Lung (tissue), 12 donors: ENCODE measurements around the gene MRGPRE. TPM values are rescaled to one million over a fixed set of nuclear protein-coding genes. Genes with fewer than 3 reads are reported as not detected.

Experiments used
- ATAC-seq: fragments of 200-7000 bp; cut with Tn5 transposase; one replicate; pipeline ENCODE4 v1.9.1; 2020; ENCODE audit warnings: moderate number of reproducible peaks; ENCODE audit not compliant: insufficient read depth, low FRiP score
- DNase-seq, 3 donors: peaks; one replicate each; pipeline ENCODE4 v3.0.0-alpha.2; 2013 to 2017
- H3K27ac ChIP-seq, 2 donors: one replicate each; pipeline ENCODE4 v1.5.1; 2013; ENCODE audit warnings: mild to moderate bottlenecking in 2 of 2, moderate library complexity in 2 of 2, control low read depth in 1 of 2, inconsistent platforms in 1 of 2, low read depth in 1 of 2, low read length in 1 of 2
- H3K27me3 ChIP-seq, 3 donors: one replicate each; pipeline ENCODE4 v1.5.1; 2013; ENCODE audit warnings: low read length in 2 of 3; ENCODE audit not compliant: control insufficient read depth in 3 of 3, insufficient read depth in 3 of 3
- H3K36me3 ChIP-seq, 4 donors: one replicate each; pipeline ENCODE4 v1.5.1; 2013; ENCODE audit warnings: low read length in 4 of 4, mild to moderate bottlenecking in 1 of 4, moderate library complexity in 1 of 4; ENCODE audit not compliant: control insufficient read depth in 4 of 4, insufficient read depth in 4 of 4
- H3K4me1 ChIP-seq, 5 donors: one replicate each; pipeline ENCODE4 v1.5.1; 2013; ENCODE audit warnings: low read length in 5 of 5, mild to moderate bottlenecking in 2 of 5, moderate library complexity in 1 of 5; ENCODE audit not compliant: control insufficient read depth in 5 of 5, insufficient read depth in 5 of 5
- H3K4me3 ChIP-seq: one replicate; pipeline ENCODE4 v1.5.1; 2013; ENCODE audit warnings: mild to moderate bottlenecking, control low read depth, moderate library complexity
- H3K9ac ChIP-seq, 2 donors: one replicate each; pipeline ENCODE4 v1.5.1; 2013; ENCODE audit warnings: low read length in 2 of 2, control low read depth in 1 of 2; ENCODE audit not compliant: insufficient read depth in 1 of 2
- H3K9me3 ChIP-seq, 4 donors: one replicate each; pipeline ENCODE4 v1.5.1; 2013; ENCODE audit warnings: low read length in 3 of 4, mild to moderate bottlenecking in 1 of 4, moderate library complexity in 1 of 4; ENCODE audit not compliant: control insufficient read depth in 4 of 4, insufficient read depth in 3 of 4
- WGBS, 2 donors: extraction: QIAGEN DNeasy Blood & Tissue Kit; methylation state at CpG; one replicate each; pipeline ENCODE4 v1.1.7; 2013; 5-methylcytosine and 5-hydroxymethylcytosine counted together
- polyA plus RNA-seq, 2 donors: library from polyadenylated mRNA; stranded (reverse); fragments of 200-250 nt; gene quantifications; one replicate each; pipeline ENCODE4 v1.2.1, GENCODE V29; 2013
- total RNA-seq, 2 donors: library from RNA; depleted of rRNA in 1 of 2; stranded (reverse); fragments of >200 nt in 1 of 2; gene quantifications; one replicate each; pipeline ENCODE4 v1.2.1, GENCODE V29; 2014 to 2021
- TF ChIP-seq, protein P1 (sequence below): IDR thresholded peaks from 2 replicates; pipeline ENCODE4 v1.5.1; 2012; ENCODE audit warnings: mild to moderate bottlenecking; ENCODE audit errors: control extremely low read depth, extremely low read depth
- donor health status: control.
- donor health status: control.
- donor health status: Bipolar disorder and iron deficiency.
- donor health status: healthy.
- donor health status: DM: yes; HTN: yes; CAD: no.

MRGPRE gene
- total and polyA plus RNA-seq, 4 donors, result 0.03 to 0.18 (median 0.16) TPM; not detected in 1

DNA sequence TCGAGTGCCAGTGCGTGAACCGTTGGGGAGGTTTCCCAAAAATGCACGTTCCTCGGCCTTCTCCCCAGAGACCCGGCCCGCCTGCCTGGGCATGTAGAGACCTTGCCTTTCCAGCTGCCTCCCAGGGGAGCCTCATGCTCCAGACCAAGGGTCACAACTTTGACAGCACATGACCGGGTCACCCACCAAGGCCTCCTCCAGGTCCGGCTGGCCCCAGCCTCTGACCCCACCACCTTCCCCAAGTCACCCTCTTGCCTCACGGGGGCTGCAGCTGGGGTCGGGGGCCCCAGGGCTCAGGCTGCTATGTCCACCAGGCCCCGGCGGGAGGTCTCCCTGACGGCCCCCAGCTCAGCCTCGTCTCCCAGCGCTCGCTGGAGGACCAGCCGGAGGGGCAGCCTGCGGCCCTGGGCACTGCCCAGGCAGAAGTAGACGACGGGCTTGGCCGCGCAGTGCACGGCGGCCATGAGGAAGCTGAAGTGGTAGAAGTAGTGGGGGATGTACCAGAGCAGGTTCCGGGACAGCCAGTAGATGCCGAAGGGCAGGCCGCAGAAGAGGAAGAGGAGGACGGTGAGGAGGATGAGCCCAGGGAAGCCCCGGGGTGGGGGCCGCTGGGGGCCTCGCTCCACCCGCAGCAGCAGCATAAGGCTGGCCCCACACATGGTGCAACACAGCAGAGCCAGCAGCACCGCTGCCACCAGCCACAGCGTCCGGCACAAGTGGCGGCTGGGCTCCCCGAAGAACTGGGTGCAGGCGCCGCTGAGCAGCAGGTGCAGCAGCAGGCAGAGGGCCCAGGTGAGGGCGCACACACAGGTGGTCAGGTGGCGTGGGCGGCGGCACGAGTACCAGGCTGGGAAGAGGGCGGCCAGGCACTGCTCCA lies 4.4 kb downstream of the MRGPRE start:
- no peak overlapping the region for H3K4me3 ChIP-seq
- no peaks in the 10 kb centered on the region for H3K4me1 ChIP-seq
- DNase-seq, result no peak
- H3K36me3 ChIP-seq, result no peaks in the 10 kb centered on the region
- no peak overlapping the region for H3K27ac ChIP-seq
- ATAC-seq, result no peak
- TF ChIP-seq, protein P1, sequence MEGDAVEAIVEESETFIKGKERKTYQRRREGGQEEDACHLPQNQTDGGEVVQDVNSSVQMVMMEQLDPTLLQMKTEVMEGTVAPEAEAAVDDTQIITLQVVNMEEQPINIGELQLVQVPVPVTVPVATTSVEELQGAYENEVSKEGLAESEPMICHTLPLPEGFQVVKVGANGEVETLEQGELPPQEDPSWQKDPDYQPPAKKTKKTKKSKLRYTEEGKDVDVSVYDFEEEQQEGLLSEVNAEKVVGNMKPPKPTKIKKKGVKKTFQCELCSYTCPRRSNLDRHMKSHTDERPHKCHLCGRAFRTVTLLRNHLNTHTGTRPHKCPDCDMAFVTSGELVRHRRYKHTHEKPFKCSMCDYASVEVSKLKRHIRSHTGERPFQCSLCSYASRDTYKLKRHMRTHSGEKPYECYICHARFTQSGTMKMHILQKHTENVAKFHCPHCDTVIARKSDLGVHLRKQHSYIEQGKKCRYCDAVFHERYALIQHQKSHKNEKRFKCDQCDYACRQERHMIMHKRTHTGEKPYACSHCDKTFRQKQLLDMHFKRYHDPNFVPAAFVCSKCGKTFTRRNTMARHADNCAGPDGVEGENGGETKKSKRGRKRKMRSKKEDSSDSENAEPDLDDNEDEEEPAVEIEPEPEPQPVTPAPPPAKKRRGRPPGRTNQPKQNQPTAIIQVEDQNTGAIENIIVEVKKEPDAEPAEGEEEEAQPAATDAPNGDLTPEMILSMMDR, result no peak
- WGBS, 2 donors, result 84 to 89% methylated on average over 42 to 46 of the region's 46 CpGs
- H3K27me3 ChIP-seq, result peaks cover 0 to 4% (median 0%) of the 10 kb centered on the region in 3 donors
- no peaks in the 10 kb centered on the region for H3K9me3 ChIP-seq
- no peak overlapping the region for H3K9ac ChIP-seq

DNA sequence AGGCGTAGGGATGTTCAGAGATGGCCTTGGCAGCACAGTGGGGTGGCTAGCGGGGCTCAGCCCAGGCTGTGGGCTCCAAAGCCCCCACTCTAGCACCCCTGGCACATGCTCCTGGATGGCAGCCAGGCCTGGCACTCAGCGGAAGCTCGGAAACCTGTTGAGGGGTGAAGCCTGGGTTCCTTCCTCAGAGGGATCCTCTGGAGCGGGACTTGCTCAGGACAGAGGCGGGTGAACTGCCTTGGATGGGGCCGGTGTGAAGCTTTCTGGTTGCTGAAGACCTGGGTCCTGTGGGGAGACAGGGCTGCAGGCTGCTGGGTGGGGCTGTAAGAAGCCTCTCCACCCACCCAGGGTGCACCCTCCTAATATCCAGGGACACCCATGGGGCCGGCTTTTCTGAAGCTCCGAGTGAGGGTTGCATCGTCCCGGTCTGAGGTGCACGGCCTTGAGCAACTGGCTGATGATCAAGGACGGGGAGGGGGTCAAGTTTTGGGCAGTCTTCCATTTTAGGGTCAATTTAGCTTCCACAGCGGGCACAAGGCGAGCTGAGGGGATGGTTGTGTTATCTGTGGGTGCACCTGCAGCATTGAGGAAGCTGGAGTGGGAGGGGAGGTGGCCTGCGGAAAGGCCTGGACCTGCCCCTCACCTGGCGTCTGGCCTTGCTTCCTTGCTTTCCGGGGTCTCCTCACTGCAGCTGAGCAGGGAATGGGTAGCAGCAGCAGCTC lies 5.2 kb downstream of the MRGPRE start:
- no peaks in the 10 kb centered on the region for H3K9me3 ChIP-seq
- DNase-seq, result no peak
- WGBS, 2 donors, result 88 to 91% methylated on average over 18 of the region's 18 CpGs
- H3K9ac ChIP-seq, result no peak overlapping the region
- no peak for ATAC-seq
- TF ChIP-seq, protein P1, result no peak
- no peaks in the 10 kb centered on the region for H3K4me1 ChIP-seq
- no peak overlapping the region for H3K27ac ChIP-seq
- H3K27me3 ChIP-seq, result peaks cover 0 to 7% (median 0%) of the 10 kb centered on the region in 3 donors
- H3K4me3 ChIP-seq, result no peak overlapping the region
- no peaks in the 10 kb centered on the region for H3K36me3 ChIP-seq

DNA sequence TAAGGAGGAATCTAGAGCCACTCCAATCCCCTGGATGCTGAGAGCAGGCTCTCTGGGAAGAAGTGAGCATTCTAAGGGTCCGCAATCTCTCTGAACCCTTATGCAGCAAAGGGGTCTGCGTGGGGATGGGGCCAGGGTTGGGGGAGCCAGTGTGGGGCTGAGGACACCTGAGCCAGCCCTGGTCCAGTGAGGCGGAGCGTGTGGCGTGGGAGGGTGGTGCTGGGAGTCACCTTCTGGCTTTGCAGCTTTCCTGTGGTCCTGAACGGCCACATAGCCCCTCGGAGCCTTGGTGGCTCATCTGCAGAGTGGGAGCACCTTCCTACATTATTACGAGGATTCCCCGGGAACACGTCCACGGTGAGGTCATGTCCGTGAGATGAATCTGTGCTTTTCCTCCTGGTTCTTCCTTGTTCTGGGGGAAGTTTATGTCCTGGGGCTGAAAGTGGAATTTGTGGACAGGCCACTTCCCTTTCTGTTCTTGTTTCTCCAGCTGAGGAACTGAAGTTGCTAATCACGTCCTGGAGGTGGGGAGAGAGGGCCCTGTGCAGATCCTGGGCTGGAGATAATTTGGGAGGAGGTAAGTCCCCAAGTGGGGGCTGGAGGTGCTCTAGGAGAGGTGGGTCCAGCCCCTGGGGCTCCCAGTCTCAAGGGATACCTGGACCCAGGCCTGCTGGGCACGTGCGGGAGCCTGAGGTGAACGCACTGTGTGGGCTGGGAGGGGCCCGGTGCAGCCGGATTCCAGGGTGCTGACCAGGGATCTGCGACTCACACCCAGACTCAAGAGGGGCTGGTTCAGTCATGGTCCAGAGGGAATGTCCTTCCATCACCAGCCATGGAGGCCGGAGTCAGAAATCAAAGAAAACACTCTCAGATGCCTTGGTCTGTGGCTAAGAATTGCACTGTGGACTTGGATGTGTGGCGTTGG lies 6.1 kb downstream of the MRGPRE start:
- H3K27ac ChIP-seq, result no peak overlapping the region
- 72 to 82% methylated on average over 20 of the region's 21 CpGs for WGBS, 2 donors
- peaks cover 0 to 5% (median under 1%) of the 10 kb centered on the region in 5 donors for H3K4me1 ChIP-seq
- H3K36me3 ChIP-seq, result no peaks in the 10 kb centered on the region
- H3K9ac ChIP-seq, result no peak overlapping the region
- H3K27me3 ChIP-seq, result peaks cover 0 to 11% (median 4%) of the 10 kb centered on the region in 3 donors
- no peak for ATAC-seq
- no peaks in the 10 kb centered on the region for H3K9me3 ChIP-seq
- no peak for DNase-seq
- TF ChIP-seq, protein P1, result no peak
- no peak overlapping the region for H3K4me3 ChIP-seq
